NB4 (cell line): ENCODE results near the gene SEPHS2.

Experiments used
- MAX ChIP-seq: IDR thresholded peaks from 2 replicates; pipeline ENCODE4 v1.6.1; 2011; ENCODE audit warnings: low read depth, low read length
- TF ChIP-seq, protein P1 (sequence below): IDR thresholded peaks from one replicate; pipeline ENCODE4 v1.5.1; 2012; ENCODE audit warnings: low read depth, low read length

GRCh38 chr16:30418350-30419181 lies 27.1 kb downstream of the SEPHS2 start:
- TF ChIP-seq, protein P1, sequence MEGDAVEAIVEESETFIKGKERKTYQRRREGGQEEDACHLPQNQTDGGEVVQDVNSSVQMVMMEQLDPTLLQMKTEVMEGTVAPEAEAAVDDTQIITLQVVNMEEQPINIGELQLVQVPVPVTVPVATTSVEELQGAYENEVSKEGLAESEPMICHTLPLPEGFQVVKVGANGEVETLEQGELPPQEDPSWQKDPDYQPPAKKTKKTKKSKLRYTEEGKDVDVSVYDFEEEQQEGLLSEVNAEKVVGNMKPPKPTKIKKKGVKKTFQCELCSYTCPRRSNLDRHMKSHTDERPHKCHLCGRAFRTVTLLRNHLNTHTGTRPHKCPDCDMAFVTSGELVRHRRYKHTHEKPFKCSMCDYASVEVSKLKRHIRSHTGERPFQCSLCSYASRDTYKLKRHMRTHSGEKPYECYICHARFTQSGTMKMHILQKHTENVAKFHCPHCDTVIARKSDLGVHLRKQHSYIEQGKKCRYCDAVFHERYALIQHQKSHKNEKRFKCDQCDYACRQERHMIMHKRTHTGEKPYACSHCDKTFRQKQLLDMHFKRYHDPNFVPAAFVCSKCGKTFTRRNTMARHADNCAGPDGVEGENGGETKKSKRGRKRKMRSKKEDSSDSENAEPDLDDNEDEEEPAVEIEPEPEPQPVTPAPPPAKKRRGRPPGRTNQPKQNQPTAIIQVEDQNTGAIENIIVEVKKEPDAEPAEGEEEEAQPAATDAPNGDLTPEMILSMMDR, result no peak
- TF ChIP-seq MAX, result no peak
